HFFc6 (cell line): ENCODE data around the gene ASIC2. TPM values are rescaled to one million over a fixed set of nuclear protein-coding genes. Genes with fewer than 3 reads are reported as not detected.

Experiments
- DNase-seq: peaks from one replicate; pipeline ENCODE4 v3.0.0-alpha.2; 2018
- H3K27ac Mint-ChIP-seq: 2 replicates; pipeline ENCODE4 v1.8.0; 2020; ENCODE audit warnings: mild to moderate bottlenecking, mixed read lengths
- H3K27me3 Mint-ChIP-seq: 2 replicates; pipeline ENCODE4 v1.8.0; 2021; ENCODE audit warnings: mild to moderate bottlenecking, moderate library complexity, mixed read lengths; ENCODE audit not compliant: insufficient read depth
- H3K36me3 Mint-ChIP-seq: 2 replicates; pipeline ENCODE4 v1.8.0; 2021; ENCODE audit warnings: low read depth, mixed read lengths
- H3K4me1 Mint-ChIP-seq: 2 replicates; pipeline ENCODE4 v1.8.0; 2020; ENCODE audit warnings: low read depth, mixed read lengths
- H3K4me3 Mint-ChIP-seq: 2 replicates; pipeline ENCODE4 v1.8.0; 2020; ENCODE audit warnings: mild to moderate bottlenecking, moderate library complexity, mixed read lengths
- H3K9me3 Mint-ChIP-seq: 2 replicates; pipeline ENCODE4 v1.8.0; 2020; ENCODE audit warnings: mild to moderate bottlenecking, mixed read lengths
- CTCF ChIP-seq: fragments of 200-600 bp; sonication (generic); IDR thresholded peaks from 2 replicates; pipeline ENCODE4 v1.5.0; 2021; ENCODE audit warnings: antibody characterized with exemption, mild to moderate bottlenecking
- total RNA-seq, 6 experiments: library from RNA; stranded (reverse); fragmentation: NEBNext Ultra II Directional; extraction: Animal tissue kit (Norgen Biotek cat#: 25700); gene quantifications; 2 replicates in 1 of 6; 3 replicates in 5 of 6; pipeline ENCODE4 v1.2.3, GENCODE V29; 2021

The ASIC2 gene
- total RNA-seq, 6 experiments from 2014 or later = not detected

- Mint-ChIP-seq H3K4me3 (no peak overlapping the region), H3K9me3 (no peaks in the 10 kb centered on the region; the same call in 1 of the 2 replicates), H3K27me3 (peaks cover 16% of the 10 kb centered on the region; the same call in 1 of the 2 replicates), H3K36me3 (no peaks in the 10 kb centered on the region), H3K4me1 (peaks cover 9% of the 10 kb centered on the region; the same call in 1 of the 2 replicates), H3K27ac (no peak overlapping the region)
- no peak for DNase-seq
- TF ChIP-seq CTCF = no peak
Measured at GRCh38 chr17:32964541-32964940, 328.6 kb downstream of the ASIC2 start.
